ENCODE results near the gene LMOD2.

DNA sequence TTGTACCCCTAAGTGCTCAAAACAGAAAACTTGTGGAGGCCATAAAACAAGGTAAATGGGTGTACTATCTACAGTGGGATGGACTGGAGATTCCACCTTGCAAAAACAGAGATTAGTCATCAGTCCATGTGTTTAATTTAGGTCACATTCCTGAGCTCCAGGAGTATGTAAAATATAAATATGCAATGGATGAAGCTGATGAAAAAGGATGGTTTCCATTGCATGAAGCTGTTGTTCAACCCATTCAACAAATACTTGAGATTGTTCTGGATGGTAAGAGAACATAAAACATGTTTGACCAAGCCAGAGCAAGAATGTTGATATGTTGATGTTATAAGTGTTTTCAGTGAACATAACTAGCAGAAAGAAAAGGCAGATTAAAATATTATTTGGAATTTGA lies 39.4 kb upstream of the LMOD2 start:
- TF ChIP-seq, protein P1, sequence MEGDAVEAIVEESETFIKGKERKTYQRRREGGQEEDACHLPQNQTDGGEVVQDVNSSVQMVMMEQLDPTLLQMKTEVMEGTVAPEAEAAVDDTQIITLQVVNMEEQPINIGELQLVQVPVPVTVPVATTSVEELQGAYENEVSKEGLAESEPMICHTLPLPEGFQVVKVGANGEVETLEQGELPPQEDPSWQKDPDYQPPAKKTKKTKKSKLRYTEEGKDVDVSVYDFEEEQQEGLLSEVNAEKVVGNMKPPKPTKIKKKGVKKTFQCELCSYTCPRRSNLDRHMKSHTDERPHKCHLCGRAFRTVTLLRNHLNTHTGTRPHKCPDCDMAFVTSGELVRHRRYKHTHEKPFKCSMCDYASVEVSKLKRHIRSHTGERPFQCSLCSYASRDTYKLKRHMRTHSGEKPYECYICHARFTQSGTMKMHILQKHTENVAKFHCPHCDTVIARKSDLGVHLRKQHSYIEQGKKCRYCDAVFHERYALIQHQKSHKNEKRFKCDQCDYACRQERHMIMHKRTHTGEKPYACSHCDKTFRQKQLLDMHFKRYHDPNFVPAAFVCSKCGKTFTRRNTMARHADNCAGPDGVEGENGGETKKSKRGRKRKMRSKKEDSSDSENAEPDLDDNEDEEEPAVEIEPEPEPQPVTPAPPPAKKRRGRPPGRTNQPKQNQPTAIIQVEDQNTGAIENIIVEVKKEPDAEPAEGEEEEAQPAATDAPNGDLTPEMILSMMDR (IDR thresholded peaks at IDR 0.05) = no peak
- TF ChIP-seq POLR2AphosphoS5 (IDR thresholded peaks at IDR 0.05) = no peak
- TF ChIP-seq EP300 (IDR thresholded peaks at IDR 0.05) = no peak
- TF ChIP-seq POLR2A (IDR thresholded peaks at IDR 0.05) = no peak
